WERI-Rb-1 (cell line): Measurements from ENCODE around the gene TEX19.

Experiments used
- DNase-seq: peaks from one replicate; pipeline ENCODE4 v3.0.0-alpha.2; 2020
- H3K27ac ChIP-seq: fragments of 250-450 bp; sonication (Bioruptor Pico); 2 replicates; pipeline ENCODE4 v1.5.1; 2020; ENCODE audit warnings: mild to moderate bottlenecking, moderate library complexity
- H3K27me3 ChIP-seq: fragments of 250-450 bp; sonication (Bioruptor Pico); 2 replicates; pipeline ENCODE4 v1.5.1; 2021; ENCODE audit warnings: mild to moderate bottlenecking, low read depth, moderate library complexity; ENCODE audit not compliant: insufficient read depth, severe bottlenecking
- H3K36me3 ChIP-seq: fragments of 250-450 bp; sonication (Bioruptor Pico); 2 replicates; pipeline ENCODE4 v1.5.1; 2020; ENCODE audit warnings: mild to moderate bottlenecking, moderate library complexity
- H3K4me3 ChIP-seq: 2 replicates; pipeline ENCODE4 v1.5.1; 2011; ENCODE audit warnings: low read depth, mild to moderate bottlenecking, control low read depth, low read length
- H3K9me3 ChIP-seq: fragments of 250-450 bp; sonication (Bioruptor Pico); 2 replicates; pipeline ENCODE4 v1.5.1; 2021; ENCODE audit warnings: mild to moderate bottlenecking, moderate library complexity; ENCODE audit not compliant: severe bottlenecking
- TF ChIP-seq, protein P1 (sequence below): IDR thresholded peaks from 2 replicates; pipeline ENCODE4 v1.5.1; 2011; ENCODE audit warnings: low read depth, mild to moderate bottlenecking, control low read depth, inconsistent platforms, low read length

Gene TEX19

DNA sequence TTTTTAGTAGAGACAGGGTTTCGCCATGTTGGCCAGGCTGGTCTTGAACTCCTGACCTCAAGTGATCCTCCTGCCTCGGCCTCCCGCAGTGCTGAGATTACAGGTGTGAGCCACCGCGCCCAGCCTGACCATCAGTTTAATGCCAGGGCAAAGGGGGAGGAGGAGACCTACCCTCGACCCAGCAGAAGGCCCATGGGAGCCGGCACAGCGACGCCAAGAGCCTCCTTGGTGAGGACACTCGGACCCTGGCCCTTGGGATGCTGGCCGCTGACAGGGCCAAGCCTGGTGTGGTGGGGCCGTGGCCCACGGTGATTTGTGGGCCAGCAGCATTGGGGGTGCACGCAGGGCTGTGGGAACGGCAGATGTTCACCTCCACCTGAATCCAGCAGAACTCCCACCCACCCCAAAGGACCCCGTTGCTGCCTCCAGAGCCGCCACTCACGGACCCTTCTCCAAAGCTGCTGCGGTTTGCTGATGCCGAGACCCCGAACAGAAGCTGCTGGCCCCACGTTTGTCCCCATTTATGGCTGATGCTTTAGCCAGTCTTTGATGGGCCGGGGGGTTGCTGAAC lies 32.5 kb downstream of the TEX19 start:
- Histone ChIP-seq H3K9me3 (no peaks in the 10 kb centered on the region), H3K36me3 (peaks cover 37% of the 10 kb centered on the region), H3K27ac (no peak overlapping the region), H3K27me3 (no peaks in the 10 kb centered on the region), H3K4me3 (no peak overlapping the region)
- TF ChIP-seq, protein P1, sequence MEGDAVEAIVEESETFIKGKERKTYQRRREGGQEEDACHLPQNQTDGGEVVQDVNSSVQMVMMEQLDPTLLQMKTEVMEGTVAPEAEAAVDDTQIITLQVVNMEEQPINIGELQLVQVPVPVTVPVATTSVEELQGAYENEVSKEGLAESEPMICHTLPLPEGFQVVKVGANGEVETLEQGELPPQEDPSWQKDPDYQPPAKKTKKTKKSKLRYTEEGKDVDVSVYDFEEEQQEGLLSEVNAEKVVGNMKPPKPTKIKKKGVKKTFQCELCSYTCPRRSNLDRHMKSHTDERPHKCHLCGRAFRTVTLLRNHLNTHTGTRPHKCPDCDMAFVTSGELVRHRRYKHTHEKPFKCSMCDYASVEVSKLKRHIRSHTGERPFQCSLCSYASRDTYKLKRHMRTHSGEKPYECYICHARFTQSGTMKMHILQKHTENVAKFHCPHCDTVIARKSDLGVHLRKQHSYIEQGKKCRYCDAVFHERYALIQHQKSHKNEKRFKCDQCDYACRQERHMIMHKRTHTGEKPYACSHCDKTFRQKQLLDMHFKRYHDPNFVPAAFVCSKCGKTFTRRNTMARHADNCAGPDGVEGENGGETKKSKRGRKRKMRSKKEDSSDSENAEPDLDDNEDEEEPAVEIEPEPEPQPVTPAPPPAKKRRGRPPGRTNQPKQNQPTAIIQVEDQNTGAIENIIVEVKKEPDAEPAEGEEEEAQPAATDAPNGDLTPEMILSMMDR, result no peak
- DNase-seq, result no peak

DNA sequence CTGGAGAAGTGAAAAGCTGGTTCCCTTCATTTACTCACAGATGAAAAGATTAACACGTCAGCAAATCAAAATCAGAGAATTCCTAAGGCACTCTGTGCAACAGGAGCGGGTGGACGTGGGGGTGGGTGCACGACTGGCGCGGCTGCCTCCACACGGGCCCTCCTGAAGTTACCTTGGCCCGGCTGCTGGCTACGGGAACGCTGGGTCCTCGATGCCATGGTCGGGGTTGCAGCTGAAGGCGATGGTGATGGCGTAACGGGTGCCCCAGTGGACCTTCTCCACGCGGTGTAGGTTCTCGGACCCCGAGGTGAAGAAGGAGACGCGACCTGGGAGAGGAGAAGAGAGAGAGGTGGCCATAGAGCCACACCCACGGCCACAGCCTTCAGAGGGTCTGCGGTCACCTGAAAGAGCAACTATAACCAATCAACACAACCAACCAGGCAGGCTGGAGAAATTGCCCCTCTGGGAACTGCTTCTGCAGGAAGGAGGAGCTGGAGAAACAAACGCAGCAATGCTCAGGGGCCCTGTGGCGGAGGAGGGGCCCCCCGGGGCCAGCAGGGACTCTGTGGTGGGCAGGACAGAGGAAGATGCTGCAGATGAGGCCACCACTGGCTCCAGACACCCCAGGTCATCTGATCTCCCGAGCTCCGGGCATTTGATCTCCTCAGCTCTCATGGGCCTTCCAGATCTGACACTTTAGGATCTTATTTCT lies 33.3 kb downstream of the TEX19 start:
- TF ChIP-seq, protein P1, result no peak
- no peak for DNase-seq
- Histone ChIP-seq H3K4me3 (no peak overlapping the region), H3K9me3 (no peaks in the 10 kb centered on the region), H3K27ac (no peak overlapping the region), H3K27me3 (no peaks in the 10 kb centered on the region), H3K36me3 (peaks cover 37% of the 10 kb centered on the region)

DNA sequence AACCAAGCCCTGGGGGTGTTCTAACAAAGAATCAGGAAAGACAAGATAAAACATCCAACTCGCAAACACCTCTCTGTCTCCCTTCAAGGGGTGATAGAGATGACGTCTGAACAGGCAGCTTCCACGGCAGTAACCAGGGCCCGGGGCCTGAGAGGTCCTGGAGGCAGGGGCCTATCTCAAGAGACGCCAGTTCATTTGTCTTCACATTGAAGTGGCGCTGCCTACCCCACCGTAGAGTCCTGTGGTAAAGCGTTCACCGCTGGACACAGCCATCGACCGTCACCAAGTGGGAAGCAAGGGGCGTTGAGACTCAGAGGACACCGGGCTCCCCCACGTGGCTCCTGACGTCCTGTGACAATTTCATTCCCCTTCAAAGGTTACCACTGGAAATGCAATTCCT lies 33.9 kb downstream of the TEX19 start:
- H3K27me3 ChIP-seq, result no peaks in the 10 kb centered on the region
- TF ChIP-seq, protein P1, result no peak
- no peak overlapping the region for H3K4me3 ChIP-seq
- no peak for DNase-seq
- H3K36me3 ChIP-seq, result peaks cover 42% of the 10 kb centered on the region
- no peaks in the 10 kb centered on the region for H3K9me3 ChIP-seq
- H3K27ac ChIP-seq, result no peak overlapping the region

DNA sequence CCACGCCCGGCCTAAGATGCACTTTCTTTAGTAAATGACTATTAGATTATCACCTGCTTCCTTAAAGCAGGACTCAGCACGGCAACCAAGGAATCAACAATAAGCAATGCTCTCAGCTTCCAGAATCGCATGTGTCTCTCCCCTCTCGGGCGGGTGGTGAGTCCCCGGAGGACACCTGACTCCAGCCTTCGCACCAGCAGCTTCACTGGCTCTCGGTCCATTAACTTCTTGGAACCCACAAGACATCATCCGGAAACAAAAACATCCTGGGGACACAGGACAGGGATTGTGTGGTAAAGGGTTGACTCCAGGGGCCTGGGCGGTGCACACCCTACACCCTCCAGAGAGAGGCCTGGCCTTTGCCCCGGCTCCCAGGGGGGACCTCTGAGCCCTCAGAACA lies 35.2 kb downstream of the TEX19 start:
- TF ChIP-seq, protein P1, result no peak

DNA sequence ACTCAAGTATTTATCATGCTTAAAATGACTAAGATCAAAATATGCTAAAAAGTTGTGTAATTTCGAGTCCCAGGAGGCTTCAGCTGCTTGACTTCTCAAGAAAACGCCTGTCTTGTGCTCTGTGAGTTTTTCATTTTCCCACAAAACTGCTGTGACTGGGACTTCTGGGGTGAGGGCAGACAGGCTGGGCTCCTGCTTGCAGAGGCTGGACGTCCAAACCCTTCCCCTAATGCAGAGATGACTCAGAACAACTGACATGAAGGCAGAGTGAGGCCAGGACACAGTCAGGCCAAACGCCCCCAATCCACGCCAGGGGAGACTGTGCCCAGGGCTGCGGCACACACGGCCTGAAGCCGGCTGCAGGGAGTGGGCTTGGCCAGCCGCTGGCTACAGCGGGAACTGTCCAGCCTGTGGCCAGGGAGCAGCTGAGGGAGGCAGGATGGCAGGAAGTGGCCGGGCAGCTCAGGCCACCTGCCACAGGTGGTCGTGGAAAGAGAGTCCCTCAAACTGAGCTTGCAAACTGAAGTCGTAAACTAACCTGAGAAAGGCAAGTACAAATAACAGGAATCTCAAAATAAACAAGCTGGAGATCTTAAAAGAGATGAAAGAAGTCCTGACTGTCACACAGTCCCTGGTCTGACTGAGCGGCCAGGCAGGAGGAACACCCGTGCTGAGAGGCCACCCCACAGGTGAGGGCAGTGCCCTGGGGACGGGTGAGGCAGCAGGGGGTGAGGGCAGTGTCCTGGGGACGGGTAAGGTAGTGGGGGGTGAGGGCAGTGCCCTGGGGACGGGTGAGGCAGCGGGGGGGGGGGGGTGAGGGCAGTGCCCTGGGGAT lies 37.8 kb downstream of the TEX19 start:
- peaks cover 56% of the 10 kb centered on the region for H3K36me3 ChIP-seq
- DNase-seq, result no peak
- H3K27me3 ChIP-seq, result no peaks in the 10 kb centered on the region
- TF ChIP-seq, protein P1, result no peak
- H3K9me3 ChIP-seq, result no peaks in the 10 kb centered on the region
- H3K27ac ChIP-seq, result no peak overlapping the region
- H3K4me3 ChIP-seq, result no peak overlapping the region

More for the DNA sequence above, 35.2 kb downstream of the TEX19 start:
- Histone ChIP-seq H3K27me3 (no peaks in the 10 kb centered on the region), H3K27ac (no peak overlapping the region), H3K36me3 (peaks cover 50% of the 10 kb centered on the region), H3K9me3 (no peaks in the 10 kb centered on the region), H3K4me3 (no peak overlapping the region)
- DNase-seq, result no peak
